ENCODE results near the gene ZNF417.

- TF ChIP-seq, protein P1, sequence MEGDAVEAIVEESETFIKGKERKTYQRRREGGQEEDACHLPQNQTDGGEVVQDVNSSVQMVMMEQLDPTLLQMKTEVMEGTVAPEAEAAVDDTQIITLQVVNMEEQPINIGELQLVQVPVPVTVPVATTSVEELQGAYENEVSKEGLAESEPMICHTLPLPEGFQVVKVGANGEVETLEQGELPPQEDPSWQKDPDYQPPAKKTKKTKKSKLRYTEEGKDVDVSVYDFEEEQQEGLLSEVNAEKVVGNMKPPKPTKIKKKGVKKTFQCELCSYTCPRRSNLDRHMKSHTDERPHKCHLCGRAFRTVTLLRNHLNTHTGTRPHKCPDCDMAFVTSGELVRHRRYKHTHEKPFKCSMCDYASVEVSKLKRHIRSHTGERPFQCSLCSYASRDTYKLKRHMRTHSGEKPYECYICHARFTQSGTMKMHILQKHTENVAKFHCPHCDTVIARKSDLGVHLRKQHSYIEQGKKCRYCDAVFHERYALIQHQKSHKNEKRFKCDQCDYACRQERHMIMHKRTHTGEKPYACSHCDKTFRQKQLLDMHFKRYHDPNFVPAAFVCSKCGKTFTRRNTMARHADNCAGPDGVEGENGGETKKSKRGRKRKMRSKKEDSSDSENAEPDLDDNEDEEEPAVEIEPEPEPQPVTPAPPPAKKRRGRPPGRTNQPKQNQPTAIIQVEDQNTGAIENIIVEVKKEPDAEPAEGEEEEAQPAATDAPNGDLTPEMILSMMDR (IDR thresholded peaks at IDR 0.05), result no peak
- no peak for TF ChIP-seq EZH2 (IDR thresholded peaks at IDR 0.05; ENCODE audit: borderline replicate concordance, insufficient read depth, low read depth, low read length, poor library complexity, severe bottlenecking)
Observed at GRCh38 chr19:57961785-57962184, 45.4 kb upstream of the ZNF417 start.
